ENCODE data around the gene MEA1.

Gene MEA1

GRCh38 chr6:43037706-43038105 is 24.0 kb upstream of the MEA1 start:
- no peak for DNase-seq

GRCh38 chr6:43037197-43037596 is 23.5 kb upstream of the MEA1 start:
- DNase-seq: no peak

GRCh38 chr6:43036712-43037111 is 23.0 kb upstream of the MEA1 start:
- DNase-seq: no peak

- no peak for DNase-seq
Measured at GRCh38 chr6:43035495-43036194, 21.9 kb upstream of the MEA1 start.

- no peak for DNase-seq
Measured at GRCh38 chr6:43034190-43034525, 20.4 kb upstream of the MEA1 start.

GRCh38 chr6:43033496-43034189 is 19.9 kb upstream of the MEA1 start:
- no peak for DNase-seq

GRCh38 chr6:43032326-43032725 is 18.6 kb upstream of the MEA1 start:
- no peak for DNase-seq

- DNase-seq: no peak
Measured at GRCh38 chr6:43029120-43029519, 15.4 kb upstream of the MEA1 start.

- DNase-seq: no peak
Measured at GRCh38 chr6:43026365-43026764, 12.6 kb upstream of the MEA1 start.

- no peak for DNase-seq
Measured at GRCh38 chr6:43024436-43024835, 10.7 kb upstream of the MEA1 start.

- DNase-seq: peak; percentile 43
Measured at GRCh38 chr6:43021270-43022047, 7.7 kb upstream of the MEA1 start, which contains the start of gene RRP36. TSS of gene RRP36 (plus strand) at chr6:43021623. CDS start at chr6:43021655, 32 bp downstream.

- peak; percentile 43 for DNase-seq
Measured at GRCh38 chr6:43020847-43021246, 7.1 kb upstream of the MEA1 start.

- DNase-seq: no peak
Measured at GRCh38 chr6:43020052-43020705, 6.4 kb upstream of the MEA1 start.

- DNase-seq: no peak
Measured at GRCh38 chr6:43019152-43019551, 5.4 kb upstream of the MEA1 start.

- DNase-seq: no peak
Measured at GRCh38 chr6:43016943-43017334, 3.2 kb upstream of the MEA1 start.

GRCh38 chr6:43016176-43016942 is 2.6 kb upstream of the MEA1 start:
- DNase-seq: no peak

GRCh38 chr6:43014434-43014909 is 726 bp upstream of the MEA1 start:
- no peak for DNase-seq

GRCh38 chr6:43013097-43013842 is 476 bp downstream of the MEA1 start:
- DNase-seq: no peak

- no peak for DNase-seq
Measured at GRCh38 chr6:43012364-43012763, 1.4 kb downstream of the MEA1 start.

- no peak for DNase-seq
Measured at GRCh38 chr6:43011207-43011606, 2.5 kb downstream of the MEA1 start.

GRCh38 chr6:43009124-43009523 is 4.6 kb downstream of the MEA1 start:
- DNase-seq: no peak

GRCh38 chr6:43007126-43007525 is 6.6 kb downstream of the MEA1 start:
- DNase-seq: no peak
